Panc1 (cell line): ENCODE results near the gene CD4. TPM values are rescaled to one million over a fixed set of nuclear protein-coding genes. Genes with fewer than 3 reads are reported as not detected.

ENCODE experiments used
- ATAC-seq: fragments of 200-7000 bp; cut with Tn5 transposase; 2 replicates; pipeline ENCODE4 v1.9.1; 2020; ENCODE audit warnings: mild to moderate bottlenecking, moderate library complexity
- BruUV-seq: library from RNA; stranded (reverse); fragments of 400-500 nt; replicated peaks from 2 replicates; lab custom pipeline; 2021; lab: Mats Ljungman, UMichigan
- CTCF ChIA-PET: fragments of 300-600 bp; sonication (Branson Sonifier 250); formaldehyde crosslinking; loops from one replicate; lab custom pipeline; 2022; ENCODE audit warnings: antibody characterized with exemption; lab: Charles Lee
- POLR2A ChIA-PET: fragments of 300-600 bp; sonication (Branson Sonifier 250); formaldehyde crosslinking; loops from one replicate; lab custom pipeline; 2022; ENCODE audit warnings: antibody characterized with exemption; lab: Charles Lee
- DNase-seq: peaks from one replicate; pipeline ENCODE4 v3.0.0-alpha.2; 2010; ENCODE audit warnings: low read depth, low spot score
- H3K27ac ChIP-seq: 2 replicates; pipeline ENCODE4 v1.5.1; 2011; ENCODE audit warnings: mild to moderate bottlenecking, low read length, inconsistent platforms
- H3K27me3 ChIP-seq: fragments of 200-500 bp; sonication (Bioruptor generic); 2 replicates; pipeline ENCODE4 v1.6.0; 2014; ENCODE audit warnings: low read length, inconsistent platforms; ENCODE audit not compliant: control insufficient read depth, insufficient read depth
- H3K36me3 ChIP-seq: fragments of 200-500 bp; sonication (Bioruptor generic); 2 replicates; pipeline ENCODE4 v1.5.1; 2014; ENCODE audit warnings: inconsistent platforms, mild to moderate bottlenecking, low read length, moderate library complexity; ENCODE audit not compliant: control insufficient read depth, insufficient read depth
- H3K4me1 ChIP-seq: 2 replicates; pipeline ENCODE4 v1.5.1; 2011; ENCODE audit warnings: inconsistent platforms, mild to moderate bottlenecking, low read length, moderate library complexity; ENCODE audit not compliant: control insufficient read depth, insufficient read depth
- H3K4me3 ChIP-seq, 2 experiments: 2 replicates each; pipeline ENCODE4 v1.5.1; 2011 to 2012; ENCODE audit warnings: low read depth in 2 of 2, low read length in 2 of 2, mild to moderate bottlenecking in 2 of 2, inconsistent platforms in 1 of 2, moderate library complexity in 1 of 2
- H3K9me3 ChIP-seq: fragments of 200-500 bp; sonication (Bioruptor generic); 2 replicates; pipeline ENCODE4 v1.5.1; 2014; ENCODE audit warnings: low read depth, mild to moderate bottlenecking, inconsistent platforms, low read length, moderate library complexity; ENCODE audit not compliant: control insufficient read depth, insufficient read depth
- CTCF ChIP-seq: fragments of 450-650 bp; IDR thresholded peaks from 2 replicates; pipeline ENCODE4 v1.5.1; 2017; ENCODE audit warnings: mild to moderate bottlenecking
- POLR2AphosphoS5 ChIP-seq: IDR thresholded peaks from 2 replicates; pipeline ENCODE4 v1.6.1; 2012; ENCODE audit warnings: mild to moderate bottlenecking, low read depth, low read length, moderate library complexity
- REST ChIP-seq, 2 experiments: IDR thresholded peaks; 2 replicates each; pipeline ENCODE4 v1.6.1; 2011 to 2012; ENCODE audit warnings: low read depth in 2 of 2, control low read depth in 1 of 2, low read length in 1 of 2, mild to moderate bottlenecking in 1 of 2, moderate library complexity in 1 of 2; ENCODE audit not compliant: insufficient read depth in 1 of 2
- SIN3A ChIP-seq: IDR thresholded peaks from 2 replicates; pipeline ENCODE4 v1.6.1; 2012; ENCODE audit warnings: low read depth, mild to moderate bottlenecking, low read length, moderate library complexity, borderline replicate concordance; ENCODE audit not compliant: insufficient read depth
- TCF7L2 ChIP-seq: IDR thresholded peaks from 2 replicates; pipeline ENCODE4 v1.6.1; 2011; ENCODE audit warnings: mild to moderate bottlenecking, low read depth, low read length, inconsistent platforms
- in situ Hi-C: cut with HindIII; loops from 2 replicates; pipeline ENCODE4 v1.10.0; 2016; ENCODE audit warnings: low sequenced_read_pairs, low pct_unique_long_range_greater_than_20kb
- intact Hi-C: fragments of 100-400 bp; cut with micrococcal nuclease; formaldehyde crosslinking; loops from one replicate; pipeline ENCODE4 v1.10.0; 2022; ENCODE audit not compliant: unreplicated experiment
- total RNA-seq: library from RNA; stranded (reverse); gene quantifications from one replicate; pipeline ENCODE4 v1.2.1, GENCODE V29; 2021; ENCODE audit not compliant: unreplicated experiment

The CD4 gene
- total RNA-seq, 1 experiment from 2014 or later: 0.23 TPM

- no peaks in the 10 kb centered on the region for H3K27me3 ChIP-seq
Measured at GRCh38 chr12:6826734-6827436, 37.6 kb downstream of the CD4 start.

GRCh38 chr12:6827437-6827911, 38.1 kb downstream of the CD4 start:
- ChIA-PET POLR2A (no interaction called here), CTCF (no interaction called here)
- in situ Hi-C loops (no loop called here), intact Hi-C loops (loop anchor here (5.0 kb wide), 1 partner anchor 75 kb away; the partner anchor contains the start of gene MLF2)
- Histone ChIP-seq H3K36me3 (no peaks in the 10 kb centered on the region), H3K27ac (0 out of 2 replicates have a peak overlapping the region, but pooled peaks have one; percentile 29), H3K4me1 (peaks cover 10% of the 10 kb centered on the region; the same call in 1 of the 2 replicates), H3K4me3 (no peak overlapping the region; a peak in 1 of 4 replicates), H3K9me3 (no peaks in the 10 kb centered on the region), H3K27me3 (no peaks in the 10 kb centered on the region)
- no TSS peak for BruUV-seq
- DNase-seq: no peak
- ATAC-seq: peak; percentile 49
- no peak for TF ChIP-seq REST (IDR thresholded peaks at IDR 0.05; ENCODE audit: insufficient read depth in 1 of 2, low read depth in 2 of 2, low read length in 1 of 2)
- TF ChIP-seq POLR2AphosphoS5: no peak
- TF ChIP-seq TCF7L2: no peak
- no peak for TF ChIP-seq SIN3A

More at GRCh38 chr12:6826734-6827436, 37.6 kb downstream of the CD4 start:
- H3K4me1 ChIP-seq: peaks cover 10% of the 10 kb centered on the region; the same call in 1 of the 2 replicates
- in situ Hi-C loops (no loop called here), intact Hi-C loops (loop anchor here (5.0 kb wide), 1 partner anchor 75 kb away; the partner anchor contains the start of gene MLF2)
- 0 out of 2 replicates have a peak overlapping the region, but pooled peaks have one; percentile 29 for H3K27ac ChIP-seq
- TF ChIP-seq TCF7L2 (no peak), REST (IDR thresholded peaks at IDR 0.05; ENCODE audit: insufficient read depth in 1 of 2, low read depth in 2 of 2, low read length in 1 of 2) (no peak), CTCF (no peak), POLR2AphosphoS5 (no peak), SIN3A (no peak)
- no TSS peak for BruUV-seq
- ChIA-PET POLR2A (no interaction called here), CTCF (no interaction called here)
- no peak for ATAC-seq
- H3K36me3 ChIP-seq: no peaks in the 10 kb centered on the region
- H3K4me3 ChIP-seq: no peak overlapping the region
- no peaks in the 10 kb centered on the region for H3K9me3 ChIP-seq
- DNase-seq: no peak
